Activated T-helper 2 cell treated with anti-CD3 and anti-CD28 coated beads, Interferon-gamma antibody, Interleukin-2, Interleukin-4, amounts not matched to agents 10 μg/mL and 5 μg/mL and 100 μg/mL, durations not matched to agents 14 hours and 24 hours and 36 hours (primary cell): ENCODE results near the gene PTGS2. TPM values are rescaled to one million over a fixed set of nuclear protein-coding genes. Genes with fewer than 3 reads are reported as not detected.

ENCODE experiments used
- DNase-seq: peaks from one replicate; pipeline ENCODE4 v3.0.0; 2021; ENCODE audit warnings: low spot score
- H3K27ac Mint-ChIP-seq: one replicate; pipeline ENCODE4 v1.8.0; 2021; ENCODE audit warnings: mixed read lengths
- H3K27me3 Mint-ChIP-seq: one replicate; pipeline ENCODE4 v1.8.0; 2021; ENCODE audit warnings: low read depth, mixed read lengths
- H3K36me3 Mint-ChIP-seq: one replicate; pipeline ENCODE4 v1.8.0; 2021; ENCODE audit warnings: low read depth, mixed read lengths
- H3K4me1 Mint-ChIP-seq: one replicate; pipeline ENCODE4 v1.8.0; 2021; ENCODE audit warnings: low read depth, mixed read lengths
- H3K4me3 Mint-ChIP-seq: one replicate; pipeline ENCODE4 v1.8.0; 2021; ENCODE audit warnings: low read depth, mild to moderate bottlenecking, moderate library complexity, mixed read lengths
- H3K9me3 Mint-ChIP-seq: one replicate; pipeline ENCODE4 v1.8.0; 2021; ENCODE audit warnings: mixed read lengths
- intact Hi-C: fragments of 100-400 bp; cut with micrococcal nuclease; formaldehyde crosslinking; loops from one replicate; pipeline ENCODE4 v1.15.1; 2023
- total RNA-seq: library from RNA; stranded (reverse); gene quantifications from 2 replicates; pipeline ENCODE4 v1.2.3, GENCODE V29; 2022

The PTGS2 gene
- total RNA-seq, result 109 and 112 TPM in 2 replicates

- Mint-ChIP-seq H3K27me3 (peaks cover 49% of the 10 kb centered on the region), H3K27ac (peak within 1 kb of the TSS; percentile 83), H3K36me3 (peaks cover 30% of the 10 kb centered on the region), H3K4me1 (peaks cover 18% of the 10 kb centered on the region), H3K4me3 (peak within 1 kb of the TSS; percentile 87), H3K9me3 (no peaks in the 10 kb centered on the region)
- intact Hi-C loops, result loop anchor here (1.0 to 10.0 kb wide), 5 partner anchors 59 to 307 kb away; no protein-coding TSS in a partner anchor
- DNase-seq, result peak; percentile 62
Observed at GRCh38 chr1:186680245-186681061, at the start of gene PTGS2. Gene PTGS2 (minus strand): TSS chr1:186680423. CDS start chr1:186680290, 133 bp downstream.

DNA sequence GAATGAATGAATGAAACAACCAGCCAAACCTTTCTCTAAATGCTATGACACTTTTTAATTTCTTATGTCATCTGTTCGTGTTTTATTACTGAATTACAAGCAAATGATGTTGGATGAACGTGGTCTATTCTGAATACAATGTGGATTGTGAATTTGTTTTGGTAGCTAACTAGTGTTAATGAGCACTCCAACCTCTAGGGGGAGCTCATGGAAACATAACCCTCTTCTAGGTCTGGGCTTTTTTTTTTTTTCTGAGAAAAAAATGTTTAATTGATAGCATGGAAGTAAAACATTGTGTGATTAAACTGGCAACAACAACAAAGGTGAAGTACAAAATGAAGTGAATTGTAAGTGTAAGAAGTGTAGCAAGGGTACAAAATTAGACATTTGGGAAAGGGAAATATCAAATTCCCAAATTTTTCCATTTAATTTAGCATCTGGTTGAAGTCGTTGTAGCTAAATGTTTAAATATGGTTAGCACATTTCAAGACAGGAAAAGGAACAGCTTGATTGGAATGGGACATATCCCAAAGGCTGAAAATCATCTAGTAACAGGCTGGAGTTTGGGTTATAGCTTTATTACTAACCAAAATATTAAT is 42.6 kb upstream of the PTGS2 start:
- intact Hi-C loops, result loop anchor here (2.0 kb wide), 3 partner anchors 16 to 264 kb away; no protein-coding TSS in a partner anchor
- DNase-seq, result no peak
- no peak overlapping the region for H3K27ac Mint-ChIP-seq
- H3K27me3 Mint-ChIP-seq, result peaks cover 10% of the 10 kb centered on the region
- peaks cover 17% of the 10 kb centered on the region for H3K9me3 Mint-ChIP-seq
- no peak overlapping the region for H3K4me3 Mint-ChIP-seq
- peaks cover 9% of the 10 kb centered on the region for H3K36me3 Mint-ChIP-seq
- H3K4me1 Mint-ChIP-seq, result peaks cover 13% of the 10 kb centered on the region

DNA sequence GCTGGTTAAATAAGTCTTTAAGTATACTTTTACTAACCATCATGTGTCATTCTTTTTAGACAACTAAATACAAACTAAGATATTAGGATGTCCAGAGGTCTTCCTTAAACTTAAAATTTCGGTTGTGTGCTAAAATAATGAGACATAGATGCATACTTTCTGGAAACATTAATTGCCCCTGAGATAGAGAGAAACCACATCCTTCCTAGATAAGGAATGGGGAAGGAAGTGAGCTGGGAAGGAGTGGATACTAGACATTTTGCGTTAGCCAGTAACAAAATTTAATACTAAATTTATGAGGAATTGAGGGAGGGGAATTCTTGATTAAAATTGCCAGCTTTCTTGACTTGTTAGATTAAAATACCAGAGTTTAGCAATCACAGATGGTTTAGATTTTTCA is 37.1 kb upstream of the PTGS2 start:
- peaks cover 35% of the 10 kb centered on the region for H3K27me3 Mint-ChIP-seq
- peaks cover 6% of the 10 kb centered on the region for H3K4me1 Mint-ChIP-seq
- no peaks in the 10 kb centered on the region for H3K9me3 Mint-ChIP-seq
- no peak for DNase-seq
- intact Hi-C loops, result no loop called here
- H3K36me3 Mint-ChIP-seq, result no peaks in the 10 kb centered on the region
- H3K27ac Mint-ChIP-seq, result no peak overlapping the region
- H3K4me3 Mint-ChIP-seq, result no peak overlapping the region

DNA sequence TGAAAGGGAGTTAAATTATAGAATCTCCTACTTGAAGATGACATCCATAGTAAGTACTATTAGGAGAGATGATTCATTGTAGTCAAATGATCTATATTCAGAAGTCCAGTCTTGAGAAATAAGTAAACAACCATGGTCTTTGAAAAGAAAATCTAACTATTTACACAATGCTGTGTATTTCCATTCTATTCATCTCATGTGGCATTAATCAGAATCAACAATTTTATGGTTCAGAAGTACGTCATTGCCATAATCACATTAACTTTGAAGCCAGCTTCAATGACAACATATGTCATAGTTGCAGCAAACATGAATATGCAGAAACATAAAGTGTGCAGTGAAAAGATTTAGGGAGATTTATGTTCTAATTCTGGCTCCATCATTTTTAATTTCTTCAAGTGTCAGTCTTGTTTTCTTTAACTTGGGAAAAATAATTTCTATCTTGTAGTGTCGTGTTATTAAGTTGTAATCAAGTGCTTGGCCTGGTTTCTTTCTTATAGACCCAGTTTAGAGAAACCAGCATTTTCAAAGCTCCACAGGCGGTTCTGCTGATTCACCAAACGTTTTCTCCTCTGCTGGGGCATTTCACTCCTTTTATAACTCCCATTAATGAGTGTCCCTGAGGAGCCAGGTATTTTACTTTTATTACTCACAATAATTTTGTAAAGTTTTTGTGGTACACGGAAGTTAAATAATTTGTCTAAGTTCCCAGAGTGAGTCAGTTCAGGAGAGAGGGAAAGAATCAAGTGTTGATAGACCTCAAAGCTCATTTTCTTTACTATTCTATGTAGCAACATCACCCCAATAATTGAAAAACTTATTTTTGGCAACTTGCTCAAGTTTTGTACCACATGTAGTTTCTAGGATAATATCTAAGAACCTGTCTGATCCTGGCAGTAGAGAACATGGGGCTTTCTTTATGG is 35.9 kb upstream of the PTGS2 start:
- H3K9me3 Mint-ChIP-seq, result no peaks in the 10 kb centered on the region
- H3K27me3 Mint-ChIP-seq, result peaks cover 35% of the 10 kb centered on the region
- H3K4me3 Mint-ChIP-seq, result no peak overlapping the region
- H3K36me3 Mint-ChIP-seq, result no peaks in the 10 kb centered on the region
- H3K4me1 Mint-ChIP-seq, result peaks cover 3% of the 10 kb centered on the region
- intact Hi-C loops, result no loop called here
- no peak overlapping the region for H3K27ac Mint-ChIP-seq
- DNase-seq, result no peak

GRCh38 chr1:186710696-186711095 is 30.5 kb upstream of the PTGS2 start:
- Mint-ChIP-seq H3K4me1 (no peaks in the 10 kb centered on the region), H3K4me3 (no peak overlapping the region), H3K27ac (no peak overlapping the region), H3K36me3 (no peaks in the 10 kb centered on the region), H3K27me3 (peaks cover 23% of the 10 kb centered on the region), H3K9me3 (no peaks in the 10 kb centered on the region)
- DNase-seq, result no peak
- intact Hi-C loops, result no loop called here

DNA sequence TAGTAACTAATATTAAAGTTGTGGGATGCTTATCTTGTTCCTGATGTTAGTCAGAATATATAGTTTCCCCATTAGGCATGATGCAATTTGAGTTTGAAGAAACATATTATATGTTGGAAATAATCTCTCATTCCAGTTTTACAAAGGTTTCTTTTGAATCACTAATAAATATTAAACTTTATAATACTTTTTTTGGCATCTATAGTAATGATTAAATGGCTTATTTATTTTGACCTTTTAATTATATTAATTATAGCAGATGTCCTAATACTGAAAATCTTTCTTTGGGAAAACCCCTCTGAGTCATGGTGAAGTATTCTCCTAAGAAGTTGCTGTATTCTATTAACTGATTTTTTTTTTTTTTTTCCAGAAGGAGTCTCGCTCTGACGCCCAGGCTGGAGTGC is 28.5 kb upstream of the PTGS2 start:
- Mint-ChIP-seq H3K9me3 (no peaks in the 10 kb centered on the region), H3K4me3 (no peak overlapping the region), H3K27me3 (peaks cover 12% of the 10 kb centered on the region), H3K27ac (no peak overlapping the region), H3K4me1 (peaks cover 5% of the 10 kb centered on the region), H3K36me3 (no peaks in the 10 kb centered on the region)
- DNase-seq, result no peak
- intact Hi-C loops, result no loop called here

DNA sequence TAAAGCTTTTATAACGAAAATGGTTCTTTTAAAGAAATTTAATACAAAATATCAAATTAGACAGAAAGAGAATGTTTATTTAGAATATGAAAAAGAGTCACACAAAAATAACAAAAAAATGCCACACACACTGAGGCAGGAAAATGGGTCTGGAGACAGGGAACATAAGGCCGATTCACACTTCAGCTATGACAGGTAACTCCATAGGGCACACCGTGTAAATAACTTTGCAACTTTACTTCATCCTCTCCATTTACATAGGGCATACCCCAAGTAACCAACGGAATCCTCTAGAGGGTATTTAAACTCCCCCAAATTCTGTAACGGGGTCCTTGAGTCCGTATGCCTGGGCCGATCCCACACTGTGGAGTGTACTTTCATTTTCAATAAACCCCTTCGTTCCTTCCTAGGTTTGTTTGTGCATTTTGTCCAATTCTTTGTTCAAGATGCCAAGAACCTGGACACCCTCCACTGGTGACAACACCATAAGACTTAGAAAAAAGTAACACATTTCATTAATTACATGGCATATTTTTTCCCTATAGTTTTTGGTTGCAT is 23.1 kb upstream of the PTGS2 start:
- intact Hi-C loops, result no loop called here
- Mint-ChIP-seq H3K27me3 (peaks cover 4% of the 10 kb centered on the region), H3K4me1 (peaks cover 8% of the 10 kb centered on the region), H3K9me3 (no peaks in the 10 kb centered on the region), H3K27ac (no peak overlapping the region), H3K4me3 (no peak overlapping the region), H3K36me3 (no peaks in the 10 kb centered on the region)
- no peak for DNase-seq

GRCh38 chr1:186700722-186701121 is 20.5 kb upstream of the PTGS2 start:
- H3K27ac Mint-ChIP-seq, result no peak overlapping the region
- peaks cover 8% of the 10 kb centered on the region for H3K4me1 Mint-ChIP-seq
- no peak for DNase-seq
- no peaks in the 10 kb centered on the region for H3K36me3 Mint-ChIP-seq
- no peak overlapping the region for H3K4me3 Mint-ChIP-seq
- no peaks in the 10 kb centered on the region for H3K9me3 Mint-ChIP-seq
- H3K27me3 Mint-ChIP-seq, result peaks cover 6% of the 10 kb centered on the region
- intact Hi-C loops, result loop anchor here (2.0 kb wide), 1 partner anchor 38 kb away; no protein-coding TSS in a partner anchor

DNA sequence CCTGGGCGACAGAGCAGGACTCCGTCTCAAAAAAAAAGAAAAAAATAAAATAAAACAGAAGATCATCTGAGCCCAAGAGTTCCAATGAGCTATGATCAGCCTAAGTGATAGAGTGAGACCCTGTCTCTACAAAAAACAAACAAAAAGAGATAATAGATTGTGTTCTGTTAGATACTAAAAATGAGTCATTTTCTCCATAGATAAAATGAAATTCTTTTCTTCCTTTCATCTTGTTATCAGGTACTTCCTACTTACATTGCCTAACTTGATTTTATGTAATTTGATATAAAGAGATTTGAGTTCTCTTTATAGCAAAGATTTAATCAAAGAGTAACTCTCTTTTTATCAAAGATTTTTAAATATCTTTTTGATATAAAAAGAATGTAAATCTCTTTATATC is 19.3 kb upstream of the PTGS2 start:
- H3K27ac Mint-ChIP-seq, result no peak overlapping the region
- no peak for DNase-seq
- no peaks in the 10 kb centered on the region for H3K36me3 Mint-ChIP-seq
- intact Hi-C loops, result no loop called here
- H3K4me3 Mint-ChIP-seq, result no peak overlapping the region
- peaks cover 8% of the 10 kb centered on the region for H3K4me1 Mint-ChIP-seq
- H3K27me3 Mint-ChIP-seq, result peaks cover 10% of the 10 kb centered on the region
- no peaks in the 10 kb centered on the region for H3K9me3 Mint-ChIP-seq

- intact Hi-C loops, result loop anchor here (10.0 kb wide), 1 partner anchor 205 kb away; no protein-coding TSS in a partner anchor
- H3K36me3 Mint-ChIP-seq, result no peaks in the 10 kb centered on the region
- peaks cover 9% of the 10 kb centered on the region for H3K9me3 Mint-ChIP-seq
- peaks cover 33% of the 10 kb centered on the region for H3K27me3 Mint-ChIP-seq
- H3K27ac Mint-ChIP-seq, result no peak overlapping the region
- H3K4me3 Mint-ChIP-seq, result no peak overlapping the region
- no peak for DNase-seq
- H3K4me1 Mint-ChIP-seq, result no peaks in the 10 kb centered on the region
Observed at GRCh38 chr1:186689907-186690306, 9.7 kb upstream of the PTGS2 start.

GRCh38 chr1:186689376-186689775 is 9.2 kb upstream of the PTGS2 start:
- intact Hi-C loops, result loop anchor here (10.0 kb wide), 1 partner anchor 205 kb away; no protein-coding TSS in a partner anchor
- no peaks in the 10 kb centered on the region for H3K4me1 Mint-ChIP-seq
- H3K27ac Mint-ChIP-seq, result no peak overlapping the region
- no peak overlapping the region for H3K4me3 Mint-ChIP-seq
- no peak for DNase-seq
- H3K36me3 Mint-ChIP-seq, result no peaks in the 10 kb centered on the region
- peaks cover 9% of the 10 kb centered on the region for H3K9me3 Mint-ChIP-seq
- H3K27me3 Mint-ChIP-seq, result peaks cover 33% of the 10 kb centered on the region
